Nephron (organoid): ENCODE results near the gene CSF2.

Experiments
- H3K27ac Mint-ChIP-seq, 3 experiments: 2 replicates each; pipeline ENCODE4 v1.8.0; 2020; ENCODE audit warnings: mixed read lengths in 3 of 3, mild to moderate bottlenecking in 2 of 3, moderate library complexity in 1 of 3
- H3K27me3 Mint-ChIP-seq: 2 replicates; pipeline ENCODE4 v1.8.0; 2021; ENCODE audit warnings: low read depth, mild to moderate bottlenecking, moderate library complexity, mixed read lengths
- H3K36me3 Mint-ChIP-seq: 2 replicates; pipeline ENCODE4 v1.8.0; 2020; ENCODE audit warnings: low read depth, mixed read lengths
- H3K4me1 Mint-ChIP-seq: 2 replicates; pipeline ENCODE4 v1.8.0; 2020; ENCODE audit warnings: mixed read lengths
- H3K4me3 Mint-ChIP-seq, 3 experiments: 2 replicates each; pipeline ENCODE4 v1.8.0; 2020; ENCODE audit warnings: mild to moderate bottlenecking in 3 of 3, mixed read lengths in 3 of 3, moderate library complexity in 2 of 3
- H3K9me3 Mint-ChIP-seq: 2 replicates; pipeline ENCODE4 v1.8.0; 2020; ENCODE audit warnings: mixed read lengths
- TF ChIP-seq, protein P1 (sequence below), 3 experiments: fragments of 200-600 bp; sonication (generic); IDR thresholded peaks; one replicate each; pipeline ENCODE4 v1.5.0; 2021; ENCODE audit warnings: antibody characterized with exemption in 3 of 3; ENCODE audit not compliant: unreplicated experiment in 3 of 3

Gene CSF2

DNA sequence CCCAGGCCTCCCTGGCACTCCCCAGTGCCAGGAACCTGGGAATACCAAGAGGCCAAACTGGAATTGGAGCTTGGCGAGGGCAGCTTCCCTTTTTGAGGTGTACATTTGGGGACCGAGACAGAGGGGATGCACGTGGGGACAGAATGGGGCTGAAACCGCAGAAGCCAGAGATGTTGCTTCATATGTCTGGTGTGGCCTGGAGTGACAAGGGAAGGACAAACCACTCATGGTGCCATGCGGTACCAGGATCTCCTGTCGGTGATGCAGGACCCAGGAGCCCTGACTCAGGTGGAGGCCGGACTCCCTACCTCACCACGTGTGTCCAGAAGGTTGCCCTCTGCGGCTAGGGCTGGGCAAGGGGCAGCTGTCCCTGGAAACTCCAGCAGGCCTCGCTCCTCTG is 4.0 kb upstream of the CSF2 start:
- TF ChIP-seq, protein P1, sequence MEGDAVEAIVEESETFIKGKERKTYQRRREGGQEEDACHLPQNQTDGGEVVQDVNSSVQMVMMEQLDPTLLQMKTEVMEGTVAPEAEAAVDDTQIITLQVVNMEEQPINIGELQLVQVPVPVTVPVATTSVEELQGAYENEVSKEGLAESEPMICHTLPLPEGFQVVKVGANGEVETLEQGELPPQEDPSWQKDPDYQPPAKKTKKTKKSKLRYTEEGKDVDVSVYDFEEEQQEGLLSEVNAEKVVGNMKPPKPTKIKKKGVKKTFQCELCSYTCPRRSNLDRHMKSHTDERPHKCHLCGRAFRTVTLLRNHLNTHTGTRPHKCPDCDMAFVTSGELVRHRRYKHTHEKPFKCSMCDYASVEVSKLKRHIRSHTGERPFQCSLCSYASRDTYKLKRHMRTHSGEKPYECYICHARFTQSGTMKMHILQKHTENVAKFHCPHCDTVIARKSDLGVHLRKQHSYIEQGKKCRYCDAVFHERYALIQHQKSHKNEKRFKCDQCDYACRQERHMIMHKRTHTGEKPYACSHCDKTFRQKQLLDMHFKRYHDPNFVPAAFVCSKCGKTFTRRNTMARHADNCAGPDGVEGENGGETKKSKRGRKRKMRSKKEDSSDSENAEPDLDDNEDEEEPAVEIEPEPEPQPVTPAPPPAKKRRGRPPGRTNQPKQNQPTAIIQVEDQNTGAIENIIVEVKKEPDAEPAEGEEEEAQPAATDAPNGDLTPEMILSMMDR (IDR thresholded peaks at IDR 0.05; ENCODE audit: unreplicated experiment in 3 of 3) = no peak
- Mint-ChIP-seq H3K27me3 (peaks cover 7% of the 10 kb centered on the region), H3K9me3 (no peaks in the 10 kb centered on the region), H3K27ac (no peak overlapping the region), H3K4me3 (no peak overlapping the region), H3K4me1 (no peaks in the 10 kb centered on the region), H3K36me3 (no peaks in the 10 kb centered on the region)

- no peaks in the 10 kb centered on the region for H3K36me3 Mint-ChIP-seq
- no peak overlapping the region for H3K27ac Mint-ChIP-seq
- TF ChIP-seq, protein P1 (IDR thresholded peaks at IDR 0.05; ENCODE audit: unreplicated experiment in 3 of 3) = no peak
- no peak overlapping the region for H3K4me3 Mint-ChIP-seq
- no peaks in the 10 kb centered on the region for H3K9me3 Mint-ChIP-seq
- H3K27me3 Mint-ChIP-seq = peaks cover 7% of the 10 kb centered on the region
- H3K4me1 Mint-ChIP-seq = no peaks in the 10 kb centered on the region
Measured at GRCh38 chr5:132069994-132070393, 3.6 kb upstream of the CSF2 start.

GRCh38 chr5:132070460-132071337 is 2.9 kb upstream of the CSF2 start:
- no peak overlapping the region for H3K4me3 Mint-ChIP-seq
- H3K4me1 Mint-ChIP-seq = no peaks in the 10 kb centered on the region
- H3K9me3 Mint-ChIP-seq = no peaks in the 10 kb centered on the region
- H3K27me3 Mint-ChIP-seq = peaks cover 7% of the 10 kb centered on the region
- no peak overlapping the region for H3K27ac Mint-ChIP-seq
- TF ChIP-seq, protein P1 (IDR thresholded peaks at IDR 0.05; ENCODE audit: unreplicated experiment in 3 of 3) = no peak
- no peaks in the 10 kb centered on the region for H3K36me3 Mint-ChIP-seq

GRCh38 chr5:132071338-132071707 is 2.3 kb upstream of the CSF2 start:
- TF ChIP-seq, protein P1 (IDR thresholded peaks at IDR 0.05; ENCODE audit: unreplicated experiment in 3 of 3) = no peak
- H3K27me3 Mint-ChIP-seq = peaks cover 4% of the 10 kb centered on the region
- no peaks in the 10 kb centered on the region for H3K9me3 Mint-ChIP-seq
- no peak overlapping the region for H3K4me3 Mint-ChIP-seq
- H3K27ac Mint-ChIP-seq = no peak overlapping the region
- no peaks in the 10 kb centered on the region for H3K36me3 Mint-ChIP-seq
- H3K4me1 Mint-ChIP-seq = no peaks in the 10 kb centered on the region

DNA sequence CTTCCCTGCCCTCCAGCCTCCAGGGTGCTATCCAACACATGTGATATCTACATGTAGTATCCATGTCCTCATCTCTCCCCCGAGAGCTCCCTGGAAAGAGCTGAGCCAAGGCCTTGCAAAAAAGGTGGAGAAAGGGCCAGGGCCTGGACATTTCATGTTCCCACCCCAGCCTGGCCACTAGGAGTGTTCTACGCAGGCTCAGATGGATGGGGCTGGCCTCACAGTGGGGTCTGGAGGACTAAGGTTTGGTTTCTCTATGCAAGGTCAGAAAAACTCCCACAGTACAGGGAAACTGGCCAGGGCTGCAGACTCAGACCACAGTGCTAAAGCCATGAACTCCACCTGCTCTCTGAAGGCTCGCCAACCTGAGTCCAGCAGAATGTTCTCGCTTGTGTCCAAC is 1.5 kb upstream of the CSF2 start:
- TF ChIP-seq, protein P1 (IDR thresholded peaks at IDR 0.05; ENCODE audit: unreplicated experiment in 3 of 3) = no peak
- Mint-ChIP-seq H3K27ac (no peak overlapping the region), H3K9me3 (no peaks in the 10 kb centered on the region)

DNA sequence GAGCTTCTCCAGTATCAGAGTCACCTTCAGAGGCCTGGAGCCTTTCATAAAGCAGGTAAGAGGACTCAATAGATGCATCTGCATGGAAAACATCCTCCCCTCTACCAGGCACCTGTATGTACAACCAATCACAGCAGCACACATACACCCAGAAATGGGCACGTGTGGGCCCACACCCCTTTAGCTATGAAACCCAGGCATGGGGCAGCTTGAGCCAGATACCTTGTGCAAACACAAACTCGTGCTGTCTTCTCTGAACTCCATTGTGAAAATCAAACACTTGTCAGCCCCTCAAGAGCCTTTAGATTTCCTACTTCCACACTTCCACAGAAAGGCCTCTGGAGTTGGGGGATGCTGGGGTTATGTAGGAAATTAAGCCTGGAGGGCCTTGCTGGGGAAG is 1.1 kb upstream of the CSF2 start:
- no peaks in the 10 kb centered on the region for H3K36me3 Mint-ChIP-seq
- H3K9me3 Mint-ChIP-seq = no peaks in the 10 kb centered on the region
- no peaks in the 10 kb centered on the region for H3K4me1 Mint-ChIP-seq
- H3K27me3 Mint-ChIP-seq = peaks cover 4% of the 10 kb centered on the region
- TF ChIP-seq, protein P1 (IDR thresholded peaks at IDR 0.05; ENCODE audit: unreplicated experiment in 3 of 3) = no peak
- no peak overlapping the region for H3K4me3 Mint-ChIP-seq
- no peak overlapping the region for H3K27ac Mint-ChIP-seq

More for the DNA sequence above, 1.5 kb upstream of the CSF2 start:
- Mint-ChIP-seq H3K36me3 (no peaks in the 10 kb centered on the region), H3K4me3 (no peak overlapping the region), H3K4me1 (no peaks in the 10 kb centered on the region), H3K27me3 (peaks cover 4% of the 10 kb centered on the region)
